Measurements from ENCODE around the gene KCNJ4.

- no peak for TF ChIP-seq CTCF (IDR thresholded peaks at IDR 0.05 in 2 of 3, conservative IDR thresholded peaks at IDR 0.05 in 1 of 3; ENCODE audit: control insufficient read depth in 2 of 3, extremely low read depth in 1 of 3, insufficient read depth in 1 of 3, low read depth in 3 of 3, low read length in 3 of 3)
- no peak for TF ChIP-seq ZBTB33 (IDR thresholded peaks at IDR 0.05)
- TF ChIP-seq ESRRA (IDR thresholded peaks at IDR 0.05; ENCODE audit: low read length) = no peak
- TF ChIP-seq NR2F1 (conservative IDR thresholded peaks at IDR 0.05) = no peak
- TF ChIP-seq RAD21 (IDR thresholded peaks at IDR 0.05; ENCODE audit: insufficient read depth, low read depth, low read length) = no peak
These were observed 34.7 kb upstream of the KCNJ4 start for GRCh38 chr22:38489561-38490145.
